ENCODE data around the gene AP2A2.

Gene AP2A2

DNA sequence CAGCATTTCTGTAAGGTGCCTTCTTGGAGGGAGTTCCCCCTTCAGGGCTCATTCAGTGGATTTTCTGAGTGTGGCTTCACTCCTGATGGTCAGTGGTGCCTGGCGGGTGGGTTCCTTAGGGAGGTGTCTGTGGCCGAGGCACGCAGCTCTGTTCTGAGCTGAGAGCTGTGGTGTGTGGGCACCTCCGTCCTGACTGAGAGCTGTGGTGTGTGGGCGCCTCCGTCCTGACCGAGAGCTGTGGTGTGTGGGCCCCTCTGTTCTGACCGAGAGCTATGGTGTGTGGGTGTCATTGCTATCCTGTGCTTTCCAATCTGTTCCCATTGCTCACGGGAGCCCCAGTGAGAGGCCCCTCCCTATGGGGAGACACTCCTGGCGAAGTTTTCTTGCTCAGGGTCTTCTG is 71.0 kb downstream of the AP2A2 start:
- Histone ChIP-seq H3K4me1 (ENCODE audit: insufficient read depth, low read length, poor library complexity, severe bottlenecking) (no peaks in the 10 kb centered on the region), H3K36me3 (ENCODE audit: insufficient read depth, low read length) (peaks cover 59% of the 10 kb centered on the region; the same call in 1 of the 2 replicates), H3K4me3 (ENCODE audit: low read length, poor library complexity, severe bottlenecking) (no peak overlapping the region), H2AFZ (ENCODE audit: low read length) (no peak overlapping the region), H3K4me2 (ENCODE audit: low read depth, low read length, poor library complexity, severe bottlenecking) (no peak overlapping the region), H3K9me2 (replicated peaks; ENCODE audit: low read depth, low read length) (no peaks in the 10 kb centered on the region), H3K27me3 (ENCODE audit: insufficient read depth, low read length, poor library complexity, severe bottlenecking) (no peaks in the 10 kb centered on the region), H3F3A (ENCODE audit: low read depth) (no peaks in the 10 kb centered on the region), H4K20me1 (ENCODE audit: insufficient read depth, low read length, poor library complexity, severe bottlenecking) (peaks cover 4% of the 10 kb centered on the region), H3K79me2 (ENCODE audit: insufficient read depth, low read length) (no peaks in the 10 kb centered on the region), H3K9ac (ENCODE audit: low read depth, low read length, poor library complexity, severe bottlenecking) (no peak overlapping the region), H3K9me3 (ENCODE audit: insufficient read depth, low read depth, low read length) (no peaks in the 10 kb centered on the region)
- no peak for TF ChIP-seq CTCF (conservative IDR thresholded peaks at IDR 0.05; ENCODE audit: low read length)
- TF ChIP-seq EZH2phosphoT487 (IDR thresholded peaks at IDR 0.05; ENCODE audit: borderline replicate concordance) = no peak

- H3K9me3 ChIP-seq (ENCODE audit: insufficient read depth, low read depth, low read length) = no peaks in the 10 kb centered on the region
- no peak overlapping the region for H3K4me2 ChIP-seq (ENCODE audit: low read depth, low read length, poor library complexity, severe bottlenecking)
- H3K4me1 ChIP-seq (ENCODE audit: insufficient read depth, low read length, poor library complexity, severe bottlenecking) = no peaks in the 10 kb centered on the region
- H3F3A ChIP-seq (ENCODE audit: low read depth) = no peaks in the 10 kb centered on the region
- no peaks in the 10 kb centered on the region for H3K79me2 ChIP-seq (ENCODE audit: insufficient read depth, low read length)
- H3K9ac ChIP-seq (ENCODE audit: low read depth, low read length, poor library complexity, severe bottlenecking) = no peak overlapping the region
- H3K4me3 ChIP-seq (ENCODE audit: low read length, poor library complexity, severe bottlenecking) = no peak overlapping the region
- no peaks in the 10 kb centered on the region for H3K27me3 ChIP-seq (ENCODE audit: insufficient read depth, low read length, poor library complexity, severe bottlenecking)
- H2AFZ ChIP-seq (ENCODE audit: low read length) = no peak overlapping the region
- peaks cover 8% of the 10 kb centered on the region for H4K20me1 ChIP-seq (ENCODE audit: insufficient read depth, low read length, poor library complexity, severe bottlenecking)
- TF ChIP-seq CTCF (conservative IDR thresholded peaks at IDR 0.05; ENCODE audit: low read length) = no peak
- TF ChIP-seq EZH2phosphoT487 (IDR thresholded peaks at IDR 0.05; ENCODE audit: borderline replicate concordance) = no peak
- H3K36me3 ChIP-seq (ENCODE audit: insufficient read depth, low read length) = peaks cover 60% of the 10 kb centered on the region; the same call in 1 of the 2 replicates
- H3K9me2 ChIP-seq (replicated peaks; ENCODE audit: low read depth, low read length) = no peaks in the 10 kb centered on the region
Observed at GRCh38 chr11:997907-998306, 72.2 kb downstream of the AP2A2 start.

DNA sequence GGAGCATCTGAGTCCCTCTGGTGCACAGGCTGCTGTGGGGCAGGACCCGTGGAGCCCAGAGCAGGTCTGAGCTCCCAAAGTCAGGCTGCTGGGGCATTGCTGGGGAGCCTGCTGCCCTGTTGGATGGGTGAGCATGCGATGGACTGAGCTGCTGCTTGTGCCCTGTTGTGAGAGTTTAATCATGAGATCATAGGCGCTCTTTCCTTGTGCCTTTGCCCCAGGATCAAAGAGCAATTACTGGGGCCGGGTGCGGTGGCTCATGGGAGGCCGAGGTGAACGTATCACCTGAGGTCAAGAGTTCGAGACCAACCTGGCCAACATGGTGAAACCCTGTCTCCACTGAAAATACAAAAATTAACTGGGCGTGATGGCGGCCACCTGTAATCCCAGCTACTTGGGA is 73.3 kb downstream of the AP2A2 start:
- no peaks in the 10 kb centered on the region for H3F3A ChIP-seq (ENCODE audit: low read depth)
- peaks cover 60% of the 10 kb centered on the region; the same call in 1 of the 2 replicates for H3K36me3 ChIP-seq (ENCODE audit: insufficient read depth, low read length)
- H2AFZ ChIP-seq (ENCODE audit: low read length) = no peak overlapping the region
- H3K79me2 ChIP-seq (ENCODE audit: insufficient read depth, low read length) = no peaks in the 10 kb centered on the region
- H3K9ac ChIP-seq (ENCODE audit: low read depth, low read length, poor library complexity, severe bottlenecking) = no peak overlapping the region
- H3K9me2 ChIP-seq (replicated peaks; ENCODE audit: low read depth, low read length) = no peaks in the 10 kb centered on the region
- no peak overlapping the region for H3K4me3 ChIP-seq (ENCODE audit: low read length, poor library complexity, severe bottlenecking)
- no peak overlapping the region for H3K4me2 ChIP-seq (ENCODE audit: low read depth, low read length, poor library complexity, severe bottlenecking)
- no peaks in the 10 kb centered on the region for H3K27me3 ChIP-seq (ENCODE audit: insufficient read depth, low read length, poor library complexity, severe bottlenecking)
- peaks cover 8% of the 10 kb centered on the region for H4K20me1 ChIP-seq (ENCODE audit: insufficient read depth, low read length, poor library complexity, severe bottlenecking)
- H3K4me1 ChIP-seq (ENCODE audit: insufficient read depth, low read length, poor library complexity, severe bottlenecking) = no peaks in the 10 kb centered on the region
- TF ChIP-seq CTCF (conservative IDR thresholded peaks at IDR 0.05; ENCODE audit: low read length) = no peak
- TF ChIP-seq EZH2phosphoT487 (IDR thresholded peaks at IDR 0.05; ENCODE audit: borderline replicate concordance) = no peak
- no peaks in the 10 kb centered on the region for H3K9me3 ChIP-seq (ENCODE audit: insufficient read depth, low read depth, low read length)

Data from Loucy (cell line).